ENCODE data around the gene LSMEM2. TPM values are rescaled to one million over a fixed set of nuclear protein-coding genes. Genes with fewer than 3 reads are reported as not detected.

LSMEM2 gene
- total and polyA plus RNA-seq, 11 donors, result 1.3 to 68.3 (median 29.7) TPM

- no peak overlapping the region for H3K27ac ChIP-seq
- no peak overlapping the region for H3K4me3 ChIP-seq
- 74 to 87% (median 85%) methylated on average over 4 of the region's 4 CpGs for WGBS, 4 donors
- no peak for ATAC-seq
- no peaks in the 10 kb centered on the region for H3K27me3 ChIP-seq
- peaks cover 4 to 48% (median 34%) of the 10 kb centered on the region in 12 donors for H3K4me1 ChIP-seq
- intact Hi-C loops (cut with DNase I), result loop anchor here in 2 of 10 donors (5.0 to 10.0 kb wide), 2 partner anchors 33 to 359 kb away; partner anchors contain the start of gene TUSC2 (in 1 of the 2)
- peaks cover 0 to 20% (median 11%) of the 10 kb centered on the region in 9 donors for H3K36me3 ChIP-seq
- H3K9me3 ChIP-seq, result no peaks in the 10 kb centered on the region
- TF ChIP-seq CTCF (IDR thresholded peaks at IDR 0.05), result no peak
- DNase-seq, result no peak
Observed at GRCh38 chr3:50294089-50294488, 15.2 kb downstream of the LSMEM2 start.

- H3K9me3 ChIP-seq, result no peaks in the 10 kb centered on the region
- peaks cover 0 to 14% (median 5%) of the 10 kb centered on the region in 9 donors for H3K36me3 ChIP-seq
- TF ChIP-seq POLR2A (IDR thresholded peaks at IDR 0.05) (no peak), CTCF (IDR thresholded peaks at IDR 0.05) (no peak)
- 90 to 93% (median 92%) methylated on average over 18 to 22 of the region's 22 CpGs for WGBS, 4 donors
- peak in 1 of 5 donors; percentile 9 for DNase-seq
- H3K4me1 ChIP-seq, result peaks cover 4 to 49% (median 36%) of the 10 kb centered on the region in 12 donors
- no peak overlapping the region for H3K27ac ChIP-seq
- intact Hi-C loops (cut with DNase I), result loop anchor here in 2 of 10 donors (5.0 to 10.0 kb wide), 2 partner anchors 33 to 360 kb away; partner anchors contain the start of gene TUSC2 (in 1 of the 2)
- H3K27me3 ChIP-seq, result no peaks in the 10 kb centered on the region
- no peak for ATAC-seq
- H3K4me3 ChIP-seq, result no peak overlapping the region
Observed at GRCh38 chr3:50294492-50295403, 15.9 kb downstream of the LSMEM2 start.

- Histone ChIP-seq H3K27me3 (no peaks in the 10 kb centered on the region), H3K9me3 (no peaks in the 10 kb centered on the region), H3K27ac (no peak overlapping the region), H3K4me1 (peaks cover 13 to 50% (median 42%) of the 10 kb centered on the region in 12 donors), H3K4me3 (no peak overlapping the region), H3K36me3 (peaks cover 0 to 8% (median 0%) of the 10 kb centered on the region in 9 donors)
- WGBS, 4 donors, result 84 to 93% (median 87%) methylated on average over 6 to 8 of the region's 8 CpGs
- ATAC-seq, result no peak
- TF ChIP-seq POLR2A (IDR thresholded peaks at IDR 0.05) (no peak), CTCF (IDR thresholded peaks at IDR 0.05) (no peak)
- no peak for DNase-seq
- intact Hi-C loops (cut with DNase I), result loop anchor here in 1 of 10 donors (10.0 kb wide), 1 partner anchor 361 kb away; no protein-coding TSS in a partner anchor
Observed at GRCh38 chr3:50295553-50296431, 16.9 kb downstream of the LSMEM2 start.
